ENCODE data around the gene RABL6.

GRCh38 chr9:136848393-136849037 lies 40.8 kb downstream of the RABL6 start:
- TF ChIP-seq CTCF (conservative IDR thresholded peaks at IDR 0.05) (no peak), ZFX (IDR thresholded peaks at IDR 0.05) (0 out of 2 replicates have a peak, but pooled peaks have one; percentile 24)

Data from C4-2B (cell line).